ENCODE measurements around the gene GNAT2. TPM values are rescaled to one million over a fixed set of nuclear protein-coding genes. Genes with fewer than 3 reads are reported as not detected.
"Not testable (repeated sequence)": the region's sequence is repeated elsewhere in the genome, so short reads cannot be mapped to it uniquely, and the experiment has no call there.

The GNAT2 gene
- not detected in 2 replicates for total RNA-seq

DNA sequence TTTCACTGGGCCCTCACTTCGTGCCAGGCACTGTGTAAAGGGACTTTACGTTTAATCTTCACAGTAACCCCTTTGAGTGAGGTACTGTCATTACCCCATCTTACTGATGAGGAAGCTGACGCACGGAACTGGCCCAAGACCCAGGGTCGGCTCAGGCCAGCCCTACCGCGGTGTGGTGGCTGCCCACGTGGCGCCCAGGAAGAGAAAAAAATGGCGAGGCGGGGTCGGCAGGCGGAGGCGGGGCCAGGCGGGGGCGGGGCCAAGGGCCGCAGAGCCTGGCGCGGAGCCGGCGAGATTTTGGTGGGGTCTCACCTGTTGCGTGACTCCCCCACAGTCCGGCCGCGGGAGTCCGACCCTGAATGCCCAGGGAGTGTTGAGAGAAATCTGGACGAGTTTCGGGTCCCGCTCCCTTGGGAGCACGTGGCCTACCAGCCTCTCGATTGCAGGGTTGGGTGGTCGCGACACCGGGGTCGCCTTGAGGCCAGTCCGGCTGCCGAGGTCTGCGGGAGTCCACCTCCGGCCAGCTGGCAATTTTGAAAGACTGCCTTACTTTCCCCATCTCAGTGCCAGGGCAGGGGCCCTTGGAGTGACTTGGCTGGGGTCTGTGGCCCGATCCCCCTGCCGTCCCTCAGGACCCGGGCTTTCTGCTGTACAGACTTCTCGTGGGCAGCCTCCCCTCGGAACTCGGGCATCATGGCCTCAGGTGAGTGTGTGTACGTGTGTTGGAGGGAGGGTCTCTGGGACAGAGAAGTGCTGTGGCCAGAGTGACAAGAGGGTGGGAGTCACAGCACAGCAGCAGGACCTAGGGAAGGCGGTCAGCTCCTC, at the start of gene GNAT2, which contains the start of gene AMPD2:
Gene GNAT2 (minus strand): TSS at position 41 of the 825 bp plus-strand sequence. CDS start 6,746 bp downstream, outside the sequence.
Gene AMPD2 (plus strand): TSS at position 262 of the 825 bp plus-strand sequence. CDS start 1,339 bp downstream, outside the sequence.
- DNase-seq, result peak; percentile 73

DNA sequence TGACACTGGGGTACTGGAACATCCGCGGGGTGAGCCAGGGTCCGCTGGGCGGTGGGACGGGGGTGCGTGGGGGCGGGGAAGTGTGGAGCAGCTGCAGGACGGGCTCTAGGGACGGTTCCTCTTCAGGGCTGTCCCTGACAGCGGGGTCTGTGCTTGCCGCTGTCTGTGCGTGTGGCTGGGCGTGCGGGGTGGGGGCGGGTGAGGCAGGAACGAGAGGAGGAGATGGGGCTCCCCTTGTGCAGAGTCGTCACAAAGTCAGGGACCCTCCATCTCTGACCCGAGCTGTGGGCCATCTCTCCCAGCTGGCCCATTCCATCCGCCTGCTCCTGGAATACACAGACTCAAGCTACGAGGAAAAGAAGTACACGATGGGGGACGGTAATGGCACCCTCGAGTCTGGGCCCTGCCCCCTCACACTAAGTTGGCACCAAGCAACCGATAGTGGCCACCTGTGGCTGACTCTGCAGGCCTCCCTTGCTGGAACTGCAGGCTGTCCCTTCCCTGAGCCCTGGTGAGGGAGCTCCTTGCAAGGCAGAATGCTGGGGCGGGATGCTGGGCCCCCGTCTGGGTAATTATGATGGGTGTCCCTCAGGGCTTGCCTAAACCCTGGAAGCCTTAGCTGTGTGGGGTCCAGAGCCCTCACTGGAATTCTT, 48.8 kb upstream of the GNAT2 start:
- DNase-seq, result no peak

DNA sequence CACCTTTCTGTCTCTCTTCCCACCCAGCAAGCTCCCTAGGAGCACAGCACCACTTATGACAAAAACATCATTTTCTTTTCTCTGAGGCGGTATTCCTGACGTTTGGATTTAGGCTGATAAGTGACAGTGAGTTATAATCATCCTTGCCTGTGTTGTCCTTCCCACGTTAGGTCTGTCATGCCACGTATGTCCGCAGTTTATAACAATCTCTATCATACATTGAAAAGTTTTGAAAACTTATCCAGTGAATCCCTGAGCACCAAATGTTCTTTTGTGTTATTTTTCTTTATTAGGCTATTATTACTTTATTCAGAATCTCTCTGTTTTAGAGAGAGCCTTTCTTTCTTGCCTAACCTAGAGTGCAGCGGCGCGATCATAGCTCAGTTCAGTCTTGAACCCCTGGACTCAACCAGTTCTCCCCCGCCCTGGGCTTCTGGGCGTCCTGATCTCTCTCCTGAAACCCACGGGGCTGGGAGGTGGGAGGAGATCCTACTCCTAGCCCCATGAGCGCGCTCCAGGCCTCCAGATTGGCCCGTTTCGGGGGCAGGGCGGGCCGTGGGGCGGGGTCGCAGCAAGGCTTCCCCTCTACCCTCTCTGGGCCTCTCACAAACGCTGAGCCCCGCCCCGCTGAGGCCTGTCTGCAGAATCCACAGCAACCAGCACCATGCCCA, 48.2 kb upstream of the GNAT2 start, which contains the start of gene GSTM2:
Gene GSTM2 (plus strand): TSS at position 606 of the 671 bp plus-strand sequence. CDS start 59 bp downstream, at position 665.
- peak; percentile 82 for DNase-seq

DNA sequence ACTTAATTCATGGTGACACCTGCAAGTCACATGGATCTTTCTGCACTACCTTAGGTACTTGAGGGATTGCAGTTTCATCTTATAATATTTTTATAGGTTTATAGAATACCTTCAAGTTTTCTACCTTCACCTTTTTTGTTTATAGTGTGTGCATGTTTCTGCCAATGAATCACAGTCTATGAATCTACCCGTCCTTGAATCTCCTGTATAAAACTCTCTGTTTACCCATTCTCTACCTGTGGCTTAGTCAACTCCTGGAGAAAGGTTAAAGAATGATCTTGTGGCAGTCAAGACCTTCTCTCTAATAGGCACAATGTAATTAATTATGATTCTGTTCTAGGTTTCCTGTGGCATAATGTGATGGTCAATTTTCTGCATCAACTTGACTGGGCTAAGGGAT, 45.3 kb upstream of the GNAT2 start:
- DNase-seq, result no peak

DNA sequence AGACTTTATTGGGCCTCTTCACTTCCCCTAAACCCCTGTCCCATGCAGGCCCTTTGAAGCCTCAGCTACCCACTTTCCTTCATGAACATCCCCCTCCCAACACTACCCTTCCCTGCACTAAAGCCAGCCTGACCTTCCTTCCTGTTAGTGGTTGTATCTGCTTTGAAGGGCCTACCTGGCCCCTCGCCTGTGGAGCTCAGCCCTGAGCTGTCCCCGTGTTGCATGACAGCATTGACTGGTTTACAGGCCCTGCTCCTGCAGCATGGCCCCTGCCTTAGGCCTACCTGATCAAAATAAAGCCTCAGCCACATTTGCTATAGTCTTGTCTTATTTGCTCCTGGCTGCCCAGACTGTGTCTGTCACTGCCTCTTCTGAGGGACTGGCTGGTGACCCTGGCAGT, 42.0 kb upstream of the GNAT2 start:
- DNase-seq, result no peak

DNA sequence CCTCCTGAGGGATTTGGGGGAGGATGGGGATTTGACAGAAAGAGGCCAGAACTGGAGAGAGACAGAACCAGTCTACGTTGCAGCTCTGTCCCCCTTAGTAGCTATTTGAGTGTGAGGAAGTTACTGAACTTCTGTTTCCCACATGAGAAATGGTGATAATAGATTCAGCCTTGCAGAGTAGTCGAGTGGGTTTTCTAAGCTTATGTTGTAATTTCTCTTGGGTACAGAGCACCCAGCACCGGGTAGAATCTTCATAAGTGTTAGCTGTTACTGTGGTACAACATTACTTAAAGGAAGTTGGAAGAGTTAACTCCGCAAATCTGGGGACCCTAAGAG, 41.2 kb upstream of the GNAT2 start:
- DNase-seq, result not testable (repeated sequence)

DNA sequence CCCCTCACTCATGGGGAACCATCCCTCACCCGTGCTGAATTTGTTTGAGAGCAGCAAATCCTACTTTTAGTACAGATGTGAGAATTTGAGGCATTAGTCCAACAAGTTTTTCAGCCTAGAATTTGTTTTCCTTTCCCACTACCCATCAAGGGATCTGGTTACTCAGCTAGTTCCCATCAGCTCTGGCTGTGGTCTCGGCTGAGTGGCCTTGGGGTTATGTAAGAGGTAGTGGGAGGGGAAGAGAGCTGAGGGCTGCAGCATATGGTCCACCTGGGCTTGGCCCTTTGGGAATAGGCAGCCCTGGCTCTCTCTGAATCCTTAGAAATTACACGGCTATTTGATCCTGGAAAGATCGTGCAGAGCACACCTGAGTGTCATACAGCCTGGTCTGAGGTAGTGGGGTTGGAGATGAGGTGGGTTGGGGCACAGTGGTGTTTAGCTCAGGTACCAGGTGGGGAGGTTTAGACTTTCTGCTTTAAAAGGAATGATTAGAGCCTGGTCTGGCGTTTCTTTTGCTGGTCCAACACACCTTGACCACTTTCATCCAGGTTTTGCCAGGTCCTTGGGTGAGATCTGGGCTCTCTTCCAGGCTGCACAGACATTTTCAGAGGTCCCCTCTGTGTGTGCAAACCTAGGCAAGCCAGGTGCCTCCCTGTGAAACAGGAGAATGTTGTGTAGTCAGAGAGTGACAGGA, 40.7 kb upstream of the GNAT2 start:
- no peak for DNase-seq

DNA sequence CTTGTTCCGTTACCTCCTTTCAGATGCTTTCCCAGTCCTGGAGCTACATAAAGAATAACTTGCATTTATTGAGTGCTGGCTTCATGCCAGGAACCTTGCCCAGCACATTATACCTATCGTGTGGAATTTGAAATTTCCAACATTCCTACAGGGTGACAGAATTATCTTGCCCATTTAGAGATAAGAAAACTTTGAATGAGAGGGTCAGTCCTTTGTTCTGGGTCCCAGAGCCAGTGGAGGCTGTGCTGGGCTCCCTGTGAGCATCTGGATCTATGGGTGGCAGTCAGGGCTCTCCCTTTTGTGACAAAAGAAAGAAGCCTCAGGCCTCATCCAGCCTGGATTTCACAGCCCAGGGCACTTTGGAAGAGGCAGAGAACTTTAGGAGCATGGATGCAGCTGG, 39.7 kb upstream of the GNAT2 start:
- DNase-seq, result peak; percentile 33

DNA sequence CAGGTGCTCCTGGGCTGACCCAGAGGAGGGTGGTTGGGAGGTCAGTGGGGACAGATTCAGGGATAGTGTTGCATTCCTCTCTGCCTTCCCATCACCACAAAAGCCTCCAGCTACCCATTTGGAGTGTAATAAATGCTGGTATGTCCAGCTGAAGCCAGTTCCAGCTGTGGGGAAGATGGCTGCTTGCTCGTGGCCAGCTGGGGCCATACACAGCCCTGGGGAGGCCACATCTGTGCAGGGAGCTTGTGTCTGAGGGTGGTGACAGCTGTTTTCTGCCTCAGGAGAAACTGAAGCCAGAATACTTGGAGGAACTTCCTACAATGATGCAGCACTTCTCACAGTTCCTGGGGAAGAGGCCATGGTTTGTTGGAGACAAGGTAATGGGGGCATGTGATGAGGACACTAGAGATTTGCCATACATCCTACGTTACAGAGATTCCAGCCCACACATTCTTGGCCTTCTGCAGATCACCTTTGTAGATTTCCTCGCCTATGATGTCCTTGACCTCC, 39.2 kb upstream of the GNAT2 start:
- DNase-seq, result no peak

DNA sequence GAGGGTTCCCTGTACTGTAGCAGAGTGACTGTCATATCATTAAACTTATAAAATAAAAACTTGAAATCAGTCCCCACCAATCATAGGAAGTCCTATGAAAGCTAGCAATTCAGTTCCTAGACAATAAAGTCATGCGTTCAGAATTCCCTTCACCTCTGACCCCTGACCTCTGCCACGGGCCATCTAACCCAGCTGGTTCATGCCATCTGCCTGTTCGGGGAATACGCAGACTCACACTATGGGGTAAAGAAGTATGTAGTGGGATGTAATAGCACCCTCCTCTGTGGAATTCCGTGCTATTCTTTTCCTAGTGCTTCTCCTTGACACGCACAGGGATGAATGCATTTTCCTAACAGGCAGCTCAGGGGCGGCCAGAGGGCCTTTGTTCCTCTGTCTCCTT, 38.6 kb upstream of the GNAT2 start:
- no peak for DNase-seq

DNA sequence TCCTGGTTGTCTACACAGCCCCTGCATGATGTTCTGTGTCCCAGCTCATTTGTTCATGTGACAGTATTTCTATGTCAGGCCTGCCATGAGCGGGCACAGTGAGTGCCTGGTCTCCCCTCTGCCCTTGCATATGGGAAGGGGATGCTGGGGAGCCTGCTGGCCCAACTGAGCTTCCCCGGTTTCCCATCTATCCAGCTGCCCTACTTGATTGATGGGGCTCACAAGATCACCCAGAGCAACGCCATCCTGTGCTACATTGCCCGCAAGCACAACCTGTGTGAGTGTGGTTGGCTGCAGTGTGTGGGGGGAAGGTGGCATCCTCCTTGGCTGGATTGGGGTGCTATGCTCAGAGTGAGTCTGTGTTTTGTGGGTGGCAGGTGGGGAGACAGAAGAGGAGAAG, 38.0 kb upstream of the GNAT2 start:
- DNase-seq, result no peak

DNA sequence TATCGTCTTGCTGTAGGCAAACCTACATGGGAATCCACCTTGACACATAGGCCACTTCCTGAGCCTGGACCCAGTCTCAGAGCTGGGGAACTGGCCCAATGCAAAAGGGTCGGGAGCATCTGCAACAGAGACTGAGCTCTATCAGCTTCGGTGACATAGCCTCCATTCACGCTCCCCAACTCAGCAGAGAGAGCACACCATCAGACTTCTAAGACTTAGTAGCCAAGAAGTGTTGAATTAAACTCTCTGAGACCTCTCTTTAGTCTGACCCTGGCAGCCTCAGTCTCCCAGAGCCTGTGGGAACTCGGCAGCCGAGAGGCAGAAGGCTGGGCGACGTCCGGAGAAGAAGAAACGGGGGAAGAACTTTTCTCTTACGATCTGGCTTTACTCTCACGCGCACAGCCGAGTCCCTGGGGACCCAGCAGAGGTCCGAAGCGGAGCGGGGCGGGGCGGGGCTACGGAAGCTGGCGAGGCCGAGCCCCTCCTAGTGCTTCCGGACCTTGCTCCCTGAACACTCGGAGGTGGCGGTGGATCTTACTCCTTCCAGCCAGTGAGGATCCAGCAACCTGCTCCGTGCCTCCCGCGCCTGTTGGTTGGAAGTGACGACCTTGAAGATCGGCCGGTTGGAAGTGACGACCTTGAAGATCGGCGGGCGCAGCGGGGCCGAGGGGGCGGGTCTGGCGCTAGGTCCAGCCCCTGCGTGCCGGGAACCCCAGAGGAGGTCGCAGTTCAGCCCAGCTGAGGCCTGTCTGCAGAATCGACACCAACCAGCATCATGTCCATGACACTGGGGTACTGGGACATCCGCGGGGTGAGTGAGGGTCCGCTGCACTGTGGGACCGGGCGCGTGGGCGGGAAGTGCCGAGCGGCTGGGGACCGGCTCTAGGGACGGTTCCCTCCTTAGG, 36.5 kb upstream of the GNAT2 start, which contains the start of gene GSTM4:
Gene GSTM4 (plus strand): TSS at position 485 of the 905 bp plus-strand sequence. CDS start 291 bp downstream, at position 776.
- DNase-seq, result peak; percentile 71

DNA sequence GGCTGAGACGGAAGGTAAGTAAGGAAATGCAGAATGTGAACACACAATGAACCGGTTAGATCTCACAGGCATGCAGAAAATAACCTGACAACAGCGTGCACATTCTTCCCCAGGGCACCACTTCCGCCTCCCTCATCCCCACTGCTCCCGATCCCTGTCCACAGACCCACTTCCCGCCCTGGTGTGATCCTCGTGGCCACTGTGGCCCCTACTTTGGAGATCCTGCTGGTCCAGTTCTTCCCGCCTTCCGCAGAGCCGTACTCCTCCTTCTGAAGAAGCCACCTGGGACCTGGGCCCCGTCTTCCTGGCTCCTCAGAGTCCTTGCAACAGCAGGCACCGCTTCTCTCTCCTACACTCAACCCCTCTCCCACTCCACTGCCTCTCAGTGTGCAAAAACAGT, 35.1 kb upstream of the GNAT2 start:
- DNase-seq, result no peak

DNA sequence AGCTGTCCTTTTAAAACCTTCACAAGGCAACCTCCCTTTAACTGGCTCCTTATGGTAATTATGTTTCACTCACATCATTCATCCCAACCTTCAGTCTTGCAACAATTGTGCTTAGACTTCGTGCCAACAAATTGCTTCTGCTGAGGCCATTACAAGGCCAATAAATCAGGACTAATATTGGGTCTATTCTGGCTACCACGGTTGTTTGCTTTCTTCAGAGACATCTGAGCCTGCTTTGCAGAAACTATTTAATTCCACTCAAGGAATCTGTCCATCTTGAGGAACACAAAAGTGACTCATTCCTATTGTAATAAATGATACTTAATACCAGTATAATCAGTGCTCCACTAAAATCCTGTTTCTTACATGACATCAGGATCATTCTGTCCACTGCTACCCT, 33.9 kb upstream of the GNAT2 start:
- no peak for DNase-seq

DNA sequence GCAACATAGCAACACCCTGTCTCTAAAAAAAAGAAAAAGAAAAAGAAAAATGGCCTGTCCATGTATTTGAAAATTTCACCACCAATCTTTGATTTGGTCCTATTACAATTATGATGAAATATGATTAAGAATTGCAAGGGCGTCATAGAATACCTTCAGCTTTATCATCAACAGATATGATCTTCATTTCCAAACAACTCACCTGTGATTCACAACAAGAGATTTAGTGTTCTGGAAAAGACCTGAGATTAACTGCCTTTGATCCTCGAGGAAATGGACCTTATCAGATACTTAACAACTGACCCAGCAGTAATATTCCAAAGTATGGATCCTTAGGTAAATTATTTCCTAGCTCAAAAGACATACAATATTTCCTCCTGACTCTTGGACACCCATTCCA, 33.0 kb upstream of the GNAT2 start:
- DNase-seq, result no peak

DNA sequence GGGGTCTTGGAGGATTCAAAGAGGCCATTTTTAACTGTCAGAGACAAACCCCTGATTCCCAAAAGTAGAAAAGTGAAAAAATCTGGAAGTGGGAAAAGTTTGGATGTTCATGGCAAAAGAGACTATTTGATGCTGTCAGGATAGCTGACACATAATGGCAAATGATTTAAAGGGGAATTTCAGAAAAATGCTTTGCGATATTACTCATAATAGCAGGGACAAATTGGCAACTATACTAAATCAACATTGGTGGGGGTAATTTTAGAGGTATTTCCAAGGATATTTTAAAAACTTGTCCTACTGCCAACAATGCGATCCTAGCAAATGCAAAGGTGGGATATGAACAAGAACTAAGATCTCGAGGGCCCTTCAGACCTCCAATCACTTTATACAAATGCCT, 31.2 kb upstream of the GNAT2 start:
- DNase-seq, result no peak

DNA sequence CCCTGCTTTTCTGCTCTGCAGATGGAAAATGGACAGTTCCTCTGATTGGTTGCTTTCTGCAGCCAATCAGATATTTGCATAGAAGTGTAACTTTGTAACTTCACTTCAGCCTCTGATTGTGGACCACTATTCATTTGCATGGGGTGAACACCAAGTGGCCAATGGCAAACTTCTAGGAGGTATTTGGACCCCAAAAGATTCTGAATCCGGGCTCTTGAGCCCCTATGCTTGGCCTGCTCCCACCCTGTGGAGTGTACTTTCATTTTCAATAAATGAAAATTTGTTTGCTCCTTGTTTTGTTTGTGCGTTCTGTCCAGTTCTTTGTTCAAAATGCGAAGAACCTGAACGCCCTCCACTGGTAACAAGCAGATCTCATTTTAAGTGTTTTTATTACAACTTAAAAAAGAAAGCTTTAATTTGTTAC, 30.1 kb upstream of the GNAT2 start:
- peak; percentile 59 for DNase-seq

DNA sequence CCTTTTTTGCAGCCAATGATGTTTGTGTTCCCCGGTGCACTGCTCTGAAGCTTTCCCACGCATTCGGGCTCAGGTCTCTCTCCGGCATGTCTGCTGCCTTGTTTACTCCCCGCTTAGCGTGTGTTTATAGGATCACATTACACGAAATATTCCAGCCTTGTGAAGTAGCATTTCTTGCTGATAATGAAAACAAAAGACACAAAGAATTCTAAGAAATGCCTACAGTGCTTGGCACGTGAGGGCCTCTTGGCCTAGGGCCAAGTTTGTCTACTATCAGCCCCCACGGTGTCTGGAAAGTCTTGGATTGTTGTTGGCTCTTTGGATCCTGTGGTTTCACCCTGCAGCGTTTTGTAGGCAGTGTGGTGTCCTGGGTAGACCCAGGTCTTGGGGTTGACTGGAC, 25.3 kb upstream of the GNAT2 start:
- DNase-seq, result peak; percentile 37

DNA sequence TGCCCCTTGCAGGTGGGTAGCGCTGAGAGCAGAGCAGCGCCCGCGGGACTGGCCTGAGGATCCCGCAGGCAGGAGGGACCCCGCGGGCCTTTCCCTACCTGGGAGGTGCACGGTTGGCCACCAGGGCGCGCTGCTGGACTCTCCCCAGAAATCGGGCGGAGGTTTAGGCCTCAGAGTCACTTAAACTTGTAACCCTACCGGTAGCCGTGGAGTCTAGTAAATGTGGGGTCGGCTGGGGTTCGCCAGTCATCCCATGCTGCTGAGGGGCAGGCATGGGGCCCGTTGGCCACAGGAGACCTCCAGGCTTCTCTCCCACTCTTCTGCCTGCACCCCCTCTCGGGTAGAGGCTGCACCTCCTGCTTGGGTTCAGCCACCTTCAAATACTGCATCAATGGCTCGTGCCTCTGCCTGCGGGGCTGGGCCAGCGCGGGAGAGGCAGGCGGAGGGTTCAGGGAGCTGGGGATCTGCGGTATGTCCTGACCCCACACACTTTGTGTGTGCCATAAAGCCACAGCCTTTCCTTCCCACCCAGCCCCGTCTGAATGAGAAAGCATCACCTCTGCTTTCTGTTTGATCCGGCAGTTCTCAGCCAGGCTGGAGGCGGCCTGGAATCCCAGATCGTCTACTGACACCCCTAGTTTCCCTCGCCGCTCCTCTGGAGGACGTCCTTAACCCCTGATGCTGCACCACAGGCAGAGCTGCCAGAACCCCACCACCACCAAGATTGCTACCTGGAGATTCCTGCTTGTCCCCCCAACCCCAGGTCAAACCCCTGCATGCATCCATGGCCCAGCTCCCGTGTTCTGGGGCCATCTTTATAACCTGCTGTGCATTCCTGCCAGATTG, 24.2 kb upstream of the GNAT2 start:
- DNase-seq, result peak; percentile 83

DNA sequence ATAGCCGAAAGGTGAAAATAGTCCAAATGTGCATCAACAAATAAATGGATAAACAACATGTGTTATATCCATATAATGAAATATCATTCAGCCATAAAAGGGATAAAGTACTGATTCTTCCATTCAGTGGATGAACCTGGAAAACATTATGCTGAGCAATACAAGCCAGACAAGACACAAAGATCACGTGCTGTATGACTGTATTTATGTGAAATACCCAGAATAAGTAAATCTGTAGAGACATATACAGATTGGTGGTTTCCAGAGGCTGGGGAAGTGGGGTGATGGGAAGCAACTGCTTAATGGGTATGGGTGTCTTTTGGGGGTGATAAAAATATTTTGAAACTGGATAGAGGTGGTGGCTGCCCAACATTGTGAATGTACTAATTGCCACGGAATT, 23.2 kb upstream of the GNAT2 start:
- DNase-seq, result no peak

Data from dermis blood vessel endothelial cell (primary cell).